HFF-Myc (cell line): ENCODE measurements around the gene ZNF586.
"Not testable (repeated sequence)": the region's sequence is repeated elsewhere in the genome, so short reads cannot be mapped to it uniquely, and the experiment has no call there.

Source experiments
- DNase-seq: peaks from one replicate; pipeline ENCODE4 v3.0.0-alpha.2; 2011; ENCODE audit warnings: low read depth; ENCODE audit errors: extremely low read depth
- H3K4me3 ChIP-seq: replicated peaks from 2 replicates; pipeline ENCODE4 v1.5.1; 2011; ENCODE audit warnings: low read depth, mild to moderate bottlenecking, control low read depth, low read length
- TF ChIP-seq, protein P1 (sequence below): IDR thresholded peaks from 2 replicates; pipeline ENCODE4 v1.5.1; 2012; ENCODE audit warnings: mild to moderate bottlenecking, low read depth, low read length, control low read depth; ENCODE audit errors: missing control alignments

Gene ZNF586

DNA sequence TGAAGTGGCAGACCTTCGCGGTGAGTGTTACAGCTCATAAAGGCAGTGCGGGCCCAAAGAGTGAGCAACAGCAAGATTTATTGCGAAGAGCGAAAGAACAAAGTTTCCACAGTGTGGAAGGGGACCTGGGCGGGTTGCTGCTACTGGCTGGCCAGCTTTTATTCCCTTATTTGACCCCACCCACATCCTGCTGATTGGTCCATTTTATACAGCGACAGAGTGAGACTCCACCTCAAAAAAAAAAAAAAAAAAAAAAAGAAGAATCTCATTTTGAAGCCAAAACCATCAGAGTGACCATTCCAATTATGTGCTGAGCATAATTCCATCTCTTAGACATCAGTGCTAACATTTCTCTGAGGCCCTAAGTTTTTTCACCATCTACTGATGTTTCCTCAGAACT is 47.2 kb downstream of the ZNF586 start:
- TF ChIP-seq, protein P1, sequence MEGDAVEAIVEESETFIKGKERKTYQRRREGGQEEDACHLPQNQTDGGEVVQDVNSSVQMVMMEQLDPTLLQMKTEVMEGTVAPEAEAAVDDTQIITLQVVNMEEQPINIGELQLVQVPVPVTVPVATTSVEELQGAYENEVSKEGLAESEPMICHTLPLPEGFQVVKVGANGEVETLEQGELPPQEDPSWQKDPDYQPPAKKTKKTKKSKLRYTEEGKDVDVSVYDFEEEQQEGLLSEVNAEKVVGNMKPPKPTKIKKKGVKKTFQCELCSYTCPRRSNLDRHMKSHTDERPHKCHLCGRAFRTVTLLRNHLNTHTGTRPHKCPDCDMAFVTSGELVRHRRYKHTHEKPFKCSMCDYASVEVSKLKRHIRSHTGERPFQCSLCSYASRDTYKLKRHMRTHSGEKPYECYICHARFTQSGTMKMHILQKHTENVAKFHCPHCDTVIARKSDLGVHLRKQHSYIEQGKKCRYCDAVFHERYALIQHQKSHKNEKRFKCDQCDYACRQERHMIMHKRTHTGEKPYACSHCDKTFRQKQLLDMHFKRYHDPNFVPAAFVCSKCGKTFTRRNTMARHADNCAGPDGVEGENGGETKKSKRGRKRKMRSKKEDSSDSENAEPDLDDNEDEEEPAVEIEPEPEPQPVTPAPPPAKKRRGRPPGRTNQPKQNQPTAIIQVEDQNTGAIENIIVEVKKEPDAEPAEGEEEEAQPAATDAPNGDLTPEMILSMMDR = no peak
- no peak overlapping the region for H3K4me3 ChIP-seq
- DNase-seq = no peak

DNA sequence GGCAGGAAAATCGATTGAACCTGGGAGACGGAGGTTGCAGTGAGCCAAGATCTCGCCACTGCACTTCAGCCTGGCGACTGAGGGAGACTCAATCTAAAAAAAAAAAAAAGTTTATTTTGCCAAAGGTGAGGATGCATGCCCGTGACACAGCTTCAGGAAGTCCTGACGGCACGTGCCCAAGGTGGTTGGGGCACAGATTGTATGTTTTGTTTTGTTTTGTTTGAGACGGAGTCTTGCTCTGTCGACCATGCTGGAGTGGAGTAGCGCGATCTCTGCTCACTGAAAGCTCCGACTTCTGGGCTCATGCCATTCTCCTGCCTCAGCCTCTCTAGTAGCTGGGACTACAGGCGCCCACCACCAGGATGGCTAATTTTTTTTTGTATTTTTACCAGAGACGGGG is 48.5 kb downstream of the ZNF586 start:
- H3K4me3 ChIP-seq = no peak overlapping the region
- DNase-seq = no peak
- TF ChIP-seq, protein P1 = no peak

DNA sequence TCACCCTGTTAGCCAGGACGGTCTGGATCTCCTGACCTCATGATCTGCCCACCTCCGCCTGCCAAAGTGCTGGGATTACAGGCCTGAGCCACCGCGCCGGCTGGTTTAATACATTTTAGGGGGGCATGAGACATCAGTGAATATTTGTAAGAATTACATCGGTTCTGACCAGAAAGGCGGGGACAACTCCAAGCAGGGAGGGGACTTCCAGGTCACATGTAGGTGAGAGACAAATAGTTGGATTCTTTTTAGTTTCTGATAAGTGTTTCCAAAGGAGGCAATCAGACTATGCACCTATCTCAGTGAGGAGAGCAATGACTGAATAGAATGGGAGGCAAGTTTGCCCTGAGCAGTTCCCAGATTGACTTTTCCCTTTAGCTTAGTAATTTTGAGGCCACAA is 48.9 kb downstream of the ZNF586 start:
- TF ChIP-seq, protein P1 = no peak
- no peak overlapping the region for H3K4me3 ChIP-seq
- DNase-seq = no peak

DNA sequence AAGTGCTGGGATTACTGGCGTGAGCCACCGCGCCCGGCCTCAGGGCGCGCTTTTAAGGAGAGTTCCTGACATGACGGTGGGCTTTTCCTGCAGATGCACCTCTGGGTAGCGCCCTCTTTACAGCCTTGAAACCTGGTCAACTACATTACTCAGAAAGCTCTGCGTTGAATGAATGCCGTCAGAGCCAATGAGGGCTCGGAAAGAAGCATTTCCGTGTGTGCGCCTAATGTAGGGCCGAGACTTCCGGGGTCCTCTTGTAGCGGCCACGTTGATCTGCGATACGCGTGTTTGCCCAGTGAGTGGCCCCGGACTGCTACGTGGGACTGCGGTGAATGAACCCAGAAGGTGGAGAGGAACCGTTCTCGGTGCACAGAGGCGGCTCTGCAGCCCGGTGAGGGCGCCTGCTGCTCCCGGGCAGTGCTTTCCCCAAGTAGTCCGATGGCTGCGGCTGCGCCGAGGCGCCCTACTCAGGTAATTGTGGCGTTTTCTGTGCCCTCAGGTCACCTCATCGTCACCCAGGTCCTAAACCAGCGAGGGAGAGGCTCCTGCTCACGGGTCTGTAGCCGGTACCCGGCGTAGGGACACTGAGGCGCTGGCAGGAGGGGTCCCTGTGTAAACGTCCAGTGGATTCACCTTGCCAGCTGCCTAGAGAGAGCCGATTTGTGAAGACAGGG is 50.1 kb downstream of the ZNF586 start:
- H3K4me3 ChIP-seq = peak overlapping the region; percentile 100
- peak; percentile 88 for DNase-seq
- TF ChIP-seq, protein P1 = no peak

DNA sequence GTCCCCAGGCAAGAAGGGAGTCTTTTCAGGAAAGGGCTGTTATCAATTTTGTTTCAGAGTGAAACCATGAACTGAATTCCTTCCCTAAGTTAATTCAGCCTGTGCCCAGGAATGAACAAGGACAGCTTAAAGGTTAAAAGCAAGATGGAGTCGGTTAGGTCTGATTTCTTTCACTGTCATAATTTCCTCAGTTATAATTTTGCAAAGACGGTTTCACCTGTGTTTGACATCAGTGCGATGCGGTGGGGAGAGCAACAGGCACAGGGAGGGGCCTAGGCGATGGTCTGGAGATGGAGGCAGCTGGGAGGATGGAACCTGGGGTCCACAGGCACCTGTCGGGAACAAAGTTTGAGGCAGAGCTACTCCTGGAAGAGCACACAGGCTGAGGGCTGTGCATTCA is 51.1 kb downstream of the ZNF586 start:
- peak overlapping the region; percentile 100 for H3K4me3 ChIP-seq
- no peak for DNase-seq

DNA sequence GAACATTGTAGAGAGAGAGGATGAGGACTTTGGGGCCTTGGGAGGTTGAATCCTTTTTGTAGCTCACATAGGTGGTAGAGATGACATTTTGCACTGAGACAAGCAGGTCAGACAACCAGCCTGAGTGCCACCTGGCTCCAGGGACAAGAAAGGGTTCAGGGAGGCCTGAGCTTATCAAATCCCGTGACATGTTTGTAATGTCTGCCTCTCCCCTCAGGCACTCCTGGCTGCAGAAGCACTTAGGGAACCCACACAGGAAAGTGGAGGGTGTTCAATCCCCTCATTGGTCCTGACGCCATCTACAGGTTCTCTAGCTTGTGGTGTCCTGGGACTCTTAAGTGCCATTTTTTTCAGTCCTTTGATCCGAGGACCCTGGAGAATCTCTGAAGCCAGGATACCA is 51.6 kb downstream of the ZNF586 start:
- H3K4me3 ChIP-seq = peak overlapping the region; percentile 100
- not testable (repeated sequence) for DNase-seq

More for the DNA sequence above, 51.1 kb downstream of the ZNF586 start:
- TF ChIP-seq, protein P1 = no peak

DNA sequence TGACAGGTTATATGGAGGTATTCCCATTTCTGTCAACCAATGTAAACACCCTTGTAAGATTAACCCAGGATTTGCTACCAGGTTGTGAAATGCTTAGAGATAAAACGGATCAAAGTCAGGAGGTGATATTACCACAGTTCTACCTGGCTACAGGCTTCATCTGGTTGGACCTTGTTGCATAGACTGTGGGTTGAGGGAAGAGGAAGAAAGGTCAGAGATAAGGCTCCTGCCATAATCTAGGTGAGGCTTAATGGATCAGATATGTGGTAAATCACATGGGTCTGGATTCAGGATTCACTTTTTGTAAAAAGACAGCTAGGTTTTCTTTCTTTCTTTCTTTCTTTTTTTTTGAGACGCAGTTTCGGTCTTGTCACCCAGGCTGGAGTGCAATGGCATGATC is 52.0 kb downstream of the ZNF586 start:
- H3K4me3 ChIP-seq = 0 out of 2 replicates have a peak overlapping the region, but pooled peaks have one; percentile 4

DNA sequence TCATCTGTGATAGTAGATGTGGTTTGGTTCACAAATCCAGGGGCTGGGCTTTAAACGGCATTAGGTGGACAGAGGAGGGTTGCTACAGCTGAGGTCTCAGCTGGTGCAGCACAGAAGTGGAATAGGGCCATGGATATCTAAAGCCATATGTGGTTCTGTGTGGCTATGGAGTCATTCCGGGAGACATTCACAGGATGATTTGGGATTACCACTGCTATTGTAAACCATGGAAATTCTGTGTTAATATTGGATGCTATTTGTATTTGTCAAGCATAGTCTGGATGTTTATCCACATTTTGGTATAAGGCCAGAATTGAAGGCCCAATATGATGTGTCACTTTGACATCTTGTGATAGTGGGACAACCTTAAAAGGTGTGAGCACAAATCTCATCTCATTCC is 53.7 kb downstream of the ZNF586 start:
- DNase-seq = not testable (repeated sequence)
- 0 out of 2 replicates have a peak overlapping the region, but pooled peaks have one; percentile 3 for H3K4me3 ChIP-seq

More for the DNA sequence above, 52.0 kb downstream of the ZNF586 start:
- DNase-seq = not testable (repeated sequence)

DNA sequence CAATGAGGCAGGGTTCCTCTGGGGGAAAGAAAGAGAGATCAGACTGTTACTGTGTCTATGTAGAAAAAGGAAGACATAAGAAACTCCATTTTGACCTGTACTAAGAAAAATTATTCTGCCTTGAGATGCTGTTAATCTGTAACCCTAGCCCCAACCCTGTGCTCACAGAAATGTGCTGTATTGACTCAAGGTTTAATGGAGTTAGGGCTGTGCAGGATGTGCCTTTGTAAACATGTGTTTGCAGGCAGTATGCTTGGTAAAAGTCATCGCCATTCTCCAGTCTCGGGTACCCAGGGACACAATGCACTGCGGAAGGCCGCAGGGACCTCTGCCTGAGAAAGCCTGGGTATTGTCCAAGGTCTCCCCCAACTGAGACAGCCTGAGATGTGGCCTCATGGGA is 54.1 kb downstream of the ZNF586 start:
- H3K4me3 ChIP-seq, DNase-seq: not testable (repeated sequence)
